ENCODE measurements around the gene FAM83C. TPM values are rescaled to one million over a fixed set of nuclear protein-coding genes. Genes with fewer than 3 reads are reported as not detected.

FAM83C gene
- total RNA-seq, 1 experiment from 2014 or later: not detected

GRCh38 chr20:35299780-35300179 lies 7.6 kb upstream of the FAM83C start:
- H3K9me3 ChIP-seq (ENCODE audit: control insufficient read depth in 1 of 2, insufficient read depth in 1 of 2, low read depth in 1 of 2, low read length in 2 of 2): no peaks in the 10 kb centered on the region
- H3K4me3 ChIP-seq (replicated peaks in 1 of 2; ENCODE audit: low read depth in 1 of 2, low read length in 2 of 2): no peak overlapping the region
- ChIA-PET POLR2A (interaction anchor here (0.9 kb wide), 1 partner anchor 19 kb away, joined by 3 read pairs; no protein-coding TSS in a partner anchor), CTCF (no interaction called here), RAD21 (ENCODE audit: low non-redundant PET in 1 of 2, low total read pairs in 2 of 2, uncharacterized antibody in 2 of 2, unreplicated experiment in 2 of 2) (interaction anchor here in 1 of 2 experiments (0.5 kb wide), 1 partner anchor 148 kb away, joined by 3 read pairs; no protein-coding TSS in a partner anchor)
- no peak overlapping the region for H3K4me2 ChIP-seq (ENCODE audit: low read length)
- H3K27ac ChIP-seq (ENCODE audit: low read depth, low read length): no peak overlapping the region
- 0 out of 4 replicates have a peak, but pooled peaks cover 0 to 2% of the 10 kb centered on the region in 2 experiments for H3K36me3 ChIP-seq (ENCODE audit: control insufficient read depth in 1 of 2, insufficient read depth in 2 of 2, low read length in 2 of 2)
- no peaks in the 10 kb centered on the region for H3K9me2 ChIP-seq (ENCODE audit: insufficient read depth)
- no peak for DNase-seq (ENCODE audit: low read depth, low spot score)
- TF ChIP-seq CEBPB (IDR thresholded peaks at IDR 0.05; ENCODE audit: low read depth): no peak
- no peak for TF ChIP-seq YY1 (IDR thresholded peaks at IDR 0.05; ENCODE audit: extremely low read depth, insufficient replicate concordance, low read depth, low read length)
- no peak for TF ChIP-seq ELF1 (IDR thresholded peaks at IDR 0.05; ENCODE audit: borderline replicate concordance, low read depth)
- no peak for TF ChIP-seq EZH2 (IDR thresholded peaks at IDR 0.05)
- ATAC-seq: no peak
- peaks cover 16 to 38% of the 10 kb centered on the region in 2 experiments for H3K4me1 ChIP-seq (ENCODE audit: control insufficient read depth in 1 of 2, insufficient read depth in 2 of 2, low read length in 2 of 2)
- no peaks in the 10 kb centered on the region for H3K27me3 ChIP-seq (ENCODE audit: insufficient read depth, low read length)
- no peaks in the 10 kb centered on the region for H4K20me1 ChIP-seq (ENCODE audit: insufficient read depth)
- no peaks in the 10 kb centered on the region for H3K79me2 ChIP-seq (ENCODE audit: insufficient read depth, low read length)
- BruUV-seq (replicated peaks): no TSS peak
- no peak overlapping the region for H2AFZ ChIP-seq (ENCODE audit: low read depth, low read length, poor library complexity, severe bottlenecking)
- H3K9ac ChIP-seq (ENCODE audit: low read length): no peak overlapping the region
- intact Hi-C loops (cut with micrococcal nuclease): no loop called here

DNA sequence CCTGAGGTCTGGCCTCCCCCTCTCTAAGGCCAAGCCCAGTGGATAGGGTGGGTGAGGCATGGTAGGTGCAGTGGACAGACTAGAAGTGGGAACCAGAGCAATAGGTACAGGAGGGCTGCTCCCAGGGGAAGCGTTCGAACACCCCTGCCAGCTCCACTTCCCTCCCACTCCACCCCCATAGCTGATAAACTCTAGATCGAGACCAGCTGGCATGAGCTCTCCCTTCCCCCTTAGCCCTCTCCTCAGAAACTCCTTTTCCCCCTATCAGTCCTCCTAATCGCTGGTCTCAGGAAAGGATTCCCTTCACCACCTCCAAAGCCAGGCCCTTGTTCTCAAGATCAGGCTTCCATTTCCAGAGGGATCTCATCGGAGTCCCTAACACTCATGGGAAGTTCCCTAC lies 6.0 kb upstream of the FAM83C start:
- no peaks in the 10 kb centered on the region for H3K79me2 ChIP-seq (ENCODE audit: insufficient read depth, low read length)
- H3K36me3 ChIP-seq (ENCODE audit: control insufficient read depth in 1 of 2, insufficient read depth in 2 of 2, low read length in 2 of 2): 0 out of 4 replicates have a peak, but pooled peaks cover 0 to 2% of the 10 kb centered on the region in 2 experiments
- H3K27me3 ChIP-seq (ENCODE audit: insufficient read depth, low read length): no peaks in the 10 kb centered on the region
- H3K27ac ChIP-seq (ENCODE audit: low read depth, low read length): no peak overlapping the region
- intact Hi-C loops (cut with micrococcal nuclease): no loop called here
- no peaks in the 10 kb centered on the region for H3K9me2 ChIP-seq (ENCODE audit: insufficient read depth)
- no peak overlapping the region for H3K4me3 ChIP-seq (replicated peaks in 1 of 2; ENCODE audit: low read depth in 1 of 2, low read length in 2 of 2)
- no peak for TF ChIP-seq SP1 (IDR thresholded peaks at IDR 0.05; ENCODE audit: low read depth)
- no peak for TF ChIP-seq EGR1 (IDR thresholded peaks at IDR 0.05; ENCODE audit: low read depth)
- no peak for TF ChIP-seq REST (IDR thresholded peaks at IDR 0.05; ENCODE audit: low read depth)
- no peak for TF ChIP-seq POLR2AphosphoS5 (IDR thresholded peaks at IDR 0.05; ENCODE audit: low read depth, low read length)
- no peak for TF ChIP-seq FOSL1 (IDR thresholded peaks at IDR 0.05; ENCODE audit: low read depth)
- TF ChIP-seq POLR2A (IDR thresholded peaks at IDR 0.05; ENCODE audit: borderline replicate concordance, extremely low read depth, insufficient read depth, insufficient read length): no peak
- RAD21 ChIA-PET (ENCODE audit: low non-redundant PET in 1 of 2, low total read pairs in 2 of 2, uncharacterized antibody in 2 of 2, unreplicated experiment in 2 of 2): no interaction called here
- ATAC-seq (no peak), DNase-seq (ENCODE audit: low read depth, low spot score) (no peak)
- no peak overlapping the region for H2AFZ ChIP-seq (ENCODE audit: low read depth, low read length, poor library complexity, severe bottlenecking)
- BruUV-seq (replicated peaks): no TSS peak
- CTCF ChIA-PET: interaction anchor here (1.2 kb wide), 1 partner anchor 31 kb away, joined by 3 read pairs; no protein-coding TSS in a partner anchor
- peaks cover 5 to 23% of the 10 kb centered on the region in 2 experiments; a peak in 2 of 4 replicates for H3K4me1 ChIP-seq (ENCODE audit: control insufficient read depth in 1 of 2, insufficient read depth in 2 of 2, low read length in 2 of 2)
- no peaks in the 10 kb centered on the region for H3K9me3 ChIP-seq (ENCODE audit: control insufficient read depth in 1 of 2, insufficient read depth in 1 of 2, low read depth in 1 of 2, low read length in 2 of 2)
- H4K20me1 ChIP-seq (ENCODE audit: insufficient read depth): no peaks in the 10 kb centered on the region
- POLR2A ChIA-PET: interaction anchor here (0.9 kb wide), 1 partner anchor 13 kb away, joined by 3 read pairs; no protein-coding TSS in a partner anchor
- H3K4me2 ChIP-seq (ENCODE audit: low read length): no peak overlapping the region
- no peak overlapping the region for H3K9ac ChIP-seq (ENCODE audit: low read length)
